NCI-H2081 treated with DMSO at 0.1 percent for 48 hours (cell line): ENCODE data around the gene TASP1.
"Not testable (repeated sequence)": the region's sequence is repeated elsewhere in the genome, so short reads cannot be mapped to it uniquely, and the experiment has no call there.

Source experiments
- DNase-seq: peaks from one replicate; lab custom pipeline; 2025; lab: John Stamatoyannopoulos, UW

TASP1 gene

DNA sequence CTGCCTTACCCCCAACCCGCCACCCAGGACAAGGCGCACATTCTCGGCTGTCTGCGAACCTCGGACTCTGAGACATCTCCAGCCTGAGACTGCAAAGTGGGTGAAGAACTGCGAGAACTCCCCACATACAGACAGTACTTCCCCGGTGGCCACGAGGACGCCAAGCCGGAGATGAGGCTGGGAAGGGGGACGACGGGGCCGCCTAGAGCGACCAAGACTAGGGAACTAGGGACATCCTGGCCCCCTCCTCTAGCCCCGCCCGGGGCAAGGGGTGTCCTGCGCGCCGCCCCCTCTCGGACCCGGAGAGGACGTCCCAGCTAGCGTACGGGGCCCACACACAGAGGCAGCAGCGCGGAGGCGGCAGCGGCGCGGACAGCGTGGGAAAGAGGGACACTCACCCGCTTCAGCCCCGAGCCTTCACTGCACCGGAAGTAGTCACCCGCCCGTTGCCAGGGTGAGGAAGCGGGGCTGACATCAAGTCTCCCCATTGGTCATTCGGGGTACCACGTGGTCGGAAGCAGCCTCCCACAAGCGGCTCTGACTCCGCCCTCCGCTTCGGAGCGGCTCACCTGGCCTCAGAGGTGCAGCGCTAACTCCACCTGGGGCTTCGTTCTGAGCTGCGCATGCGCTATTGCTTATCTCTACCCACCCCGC is at the start of gene TASP1:
Gene TASP1 (minus strand): TSS at position 437 of the 654 bp plus-strand sequence. CDS start 8,854 bp downstream, outside the sequence.
- DNase-seq: peak; percentile 93

DNA sequence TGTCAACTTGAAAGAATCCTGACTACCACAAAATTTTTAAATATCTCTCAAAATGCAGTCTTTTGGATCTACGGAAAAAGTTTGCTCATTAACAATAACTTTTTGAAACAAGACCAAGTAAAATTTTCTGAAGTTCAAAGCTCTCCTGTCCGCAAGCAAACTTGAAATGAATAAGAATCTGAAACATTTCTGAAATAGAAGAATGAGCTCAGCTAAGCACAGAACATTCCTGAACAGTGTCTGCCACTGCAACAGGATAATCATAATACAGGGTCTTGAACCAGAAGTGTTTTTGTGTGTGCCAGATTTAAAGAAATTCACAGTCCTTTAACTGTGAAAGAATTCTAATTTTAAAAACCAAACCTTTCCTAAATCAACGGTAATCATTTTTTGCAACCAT is 49.1 kb upstream of the TASP1 start:
- no peak for DNase-seq

- no peak for DNase-seq
Observed at GRCh38 chr20:13685623-13686022, 46.9 kb upstream of the TASP1 start.

- no peak for DNase-seq
Observed at GRCh38 chr20:13684566-13685222, 46.0 kb upstream of the TASP1 start.

DNA sequence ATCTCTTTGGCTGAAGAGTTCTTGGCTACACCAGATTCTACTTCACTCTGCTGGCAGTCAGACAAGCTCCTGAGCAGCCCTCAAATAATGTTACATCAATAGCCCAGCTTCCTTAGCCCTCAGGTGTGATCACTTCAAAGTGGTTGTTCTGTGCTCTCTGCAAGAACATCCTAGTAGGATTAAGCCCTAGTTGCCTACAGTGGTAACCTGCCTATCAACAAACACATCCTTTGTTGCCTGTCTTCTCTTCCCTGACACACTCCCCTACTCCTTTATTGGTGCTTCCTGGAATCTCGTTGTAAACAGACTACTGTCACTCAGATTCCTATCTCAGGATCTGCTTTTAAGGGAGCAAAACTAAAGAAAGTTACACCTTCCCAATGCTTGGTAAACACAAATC is 45.1 kb upstream of the TASP1 start:
- no peak for DNase-seq

GRCh38 chr20:13681248-13682125 is 42.8 kb upstream of the TASP1 start:
- DNase-seq: no peak

DNA sequence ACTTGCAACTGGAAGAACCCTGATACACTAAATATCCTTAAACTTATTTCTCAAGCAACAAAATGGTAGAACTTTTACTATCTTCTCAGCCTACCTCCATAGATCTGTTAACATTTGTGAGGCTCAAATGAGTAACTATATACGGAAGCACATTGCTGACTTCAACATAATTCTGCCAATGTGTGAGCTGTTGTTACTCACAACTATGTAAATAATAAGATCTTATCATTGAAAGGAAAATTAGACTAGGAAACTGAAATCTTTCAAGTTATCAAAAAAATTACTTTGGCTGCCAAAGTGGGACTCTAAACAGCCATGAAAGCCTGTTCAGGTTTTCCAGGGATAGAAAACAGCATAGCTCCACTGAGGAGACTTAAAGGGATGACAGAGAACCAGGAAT is 40.2 kb upstream of the TASP1 start:
- DNase-seq: no peak

DNA sequence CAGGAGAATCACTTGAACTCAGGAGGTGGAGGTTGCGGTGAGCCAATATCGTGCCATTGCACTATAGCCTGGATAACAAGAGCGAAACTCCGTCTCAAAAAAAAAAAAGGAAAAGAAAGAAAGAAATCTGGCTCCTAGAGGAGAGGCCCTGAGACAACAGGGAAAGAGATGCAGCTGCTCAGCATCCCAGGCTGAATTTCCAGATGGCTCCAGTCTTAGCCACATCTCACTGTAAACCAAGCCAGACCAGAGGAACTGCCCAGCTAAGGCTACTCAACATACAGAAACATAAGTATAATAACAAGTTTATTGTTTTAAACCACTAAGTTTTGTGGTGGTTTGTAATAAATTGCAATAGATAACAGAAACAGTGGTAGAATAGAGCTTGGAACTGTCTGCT is 38.5 kb upstream of the TASP1 start:
- no peak for DNase-seq

DNA sequence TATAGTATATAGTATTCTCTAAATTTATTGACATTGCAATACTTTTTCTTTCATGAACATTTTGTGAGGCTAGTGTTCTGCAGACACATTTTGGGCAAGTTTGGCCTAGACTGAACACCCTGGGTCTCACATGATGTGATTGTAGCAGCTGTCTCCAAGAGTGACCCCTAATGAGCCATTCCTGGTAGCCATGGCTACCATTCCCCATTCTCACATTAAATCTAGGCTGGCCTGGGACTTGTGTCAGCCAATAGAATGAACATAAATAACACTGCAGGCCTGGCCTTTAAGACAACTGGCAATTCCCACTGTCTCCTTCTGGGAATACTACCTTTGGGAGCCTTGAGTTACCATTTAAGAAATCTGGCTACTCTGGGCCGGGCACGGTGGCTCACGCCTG is 38.0 kb upstream of the TASP1 start:
- no peak for DNase-seq

DNA sequence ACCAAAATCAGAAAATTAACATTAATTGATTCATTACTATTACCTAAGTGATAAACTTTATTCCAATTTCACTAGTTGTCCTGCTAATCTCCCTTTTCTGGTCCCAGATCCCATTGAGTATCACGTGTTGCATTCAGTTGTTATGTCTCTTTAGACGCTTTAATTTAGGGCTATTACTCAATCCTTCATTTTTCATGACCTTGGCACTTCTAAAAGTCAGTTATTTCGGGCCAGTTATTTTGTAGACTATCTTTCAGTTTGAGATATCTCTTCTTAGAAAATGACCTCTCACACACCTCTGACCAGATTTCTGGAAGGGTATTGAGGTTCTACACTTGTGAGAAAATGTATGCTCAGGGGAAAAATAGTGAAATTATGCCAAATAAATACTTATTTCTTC is 34.0 kb upstream of the TASP1 start:
- DNase-seq: no peak

DNA sequence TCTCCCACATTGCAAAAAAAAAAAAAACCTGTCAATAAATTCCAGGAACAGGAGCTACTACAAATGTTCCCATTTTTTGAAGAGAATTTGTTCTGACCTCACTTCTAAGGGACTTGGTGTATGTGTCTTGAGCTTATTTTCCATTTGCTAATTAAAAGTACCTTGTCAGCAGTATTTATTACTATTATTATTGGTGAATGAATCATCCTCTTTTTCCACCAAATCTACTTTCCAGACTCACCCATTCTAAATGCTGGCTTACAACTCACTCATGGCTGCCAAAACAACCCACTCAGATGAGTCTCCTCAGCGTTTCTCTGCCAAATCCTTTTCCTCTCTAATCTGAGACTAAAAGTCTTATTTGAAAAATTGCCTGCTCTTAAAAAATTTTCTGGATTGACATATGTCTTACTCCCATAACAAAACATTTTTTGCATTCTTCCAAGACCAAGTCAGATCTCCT is 33.2 kb upstream of the TASP1 start:
- no peak for DNase-seq

DNA sequence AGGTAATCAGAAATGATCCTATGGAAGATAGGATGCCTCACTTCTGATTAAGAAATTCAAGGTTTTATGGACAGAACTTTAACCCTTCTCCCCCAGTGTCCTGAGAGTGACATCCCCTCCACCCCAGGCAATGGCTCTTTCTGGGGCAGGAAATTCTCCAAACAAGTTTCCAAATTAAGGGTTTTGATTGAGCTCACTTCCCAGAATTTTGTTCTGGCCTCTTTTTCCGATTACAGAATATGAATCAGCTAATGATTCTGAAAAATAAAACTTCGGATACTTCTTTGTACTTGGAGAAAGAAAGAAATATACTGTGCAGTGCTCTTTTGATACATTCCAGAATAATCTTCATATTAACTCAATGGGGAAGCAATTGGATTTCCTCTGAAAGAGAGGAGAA is 32.8 kb upstream of the TASP1 start:
- no peak for DNase-seq

GRCh38 chr20:13670160-13670559 is 31.4 kb upstream of the TASP1 start:
- no peak for DNase-seq

- DNase-seq: no peak
Observed at GRCh38 chr20:13665709-13666395, 27.1 kb upstream of the TASP1 start.

- DNase-seq: no peak
Observed at GRCh38 chr20:13661070-13661685, 22.4 kb upstream of the TASP1 start.

DNA sequence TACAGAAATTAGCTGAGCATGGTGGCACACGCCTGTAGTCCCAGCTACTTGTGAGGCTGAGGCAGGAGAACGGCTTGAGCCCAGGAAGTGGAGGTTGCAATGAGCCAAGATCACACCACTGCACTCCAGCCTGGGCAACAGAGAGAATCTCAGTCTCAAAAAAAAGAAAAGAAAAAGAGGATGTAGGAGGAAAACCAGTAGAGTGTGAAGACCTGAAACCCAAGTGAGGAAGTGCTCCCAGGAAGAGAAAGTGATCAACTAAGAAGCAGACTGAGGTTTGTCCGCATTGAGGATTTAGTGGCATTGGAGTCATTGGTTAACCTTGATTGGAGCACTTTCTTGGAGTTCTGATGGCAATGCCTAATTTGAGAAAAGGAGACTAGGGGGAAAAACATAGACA is 20.6 kb upstream of the TASP1 start:
- no peak for DNase-seq

- DNase-seq: not testable (repeated sequence)
Observed at GRCh38 chr20:13658060-13658459, 19.3 kb upstream of the TASP1 start.

GRCh38 chr20:13656721-13657368 is 18.1 kb upstream of the TASP1 start:
- no peak for DNase-seq

DNA sequence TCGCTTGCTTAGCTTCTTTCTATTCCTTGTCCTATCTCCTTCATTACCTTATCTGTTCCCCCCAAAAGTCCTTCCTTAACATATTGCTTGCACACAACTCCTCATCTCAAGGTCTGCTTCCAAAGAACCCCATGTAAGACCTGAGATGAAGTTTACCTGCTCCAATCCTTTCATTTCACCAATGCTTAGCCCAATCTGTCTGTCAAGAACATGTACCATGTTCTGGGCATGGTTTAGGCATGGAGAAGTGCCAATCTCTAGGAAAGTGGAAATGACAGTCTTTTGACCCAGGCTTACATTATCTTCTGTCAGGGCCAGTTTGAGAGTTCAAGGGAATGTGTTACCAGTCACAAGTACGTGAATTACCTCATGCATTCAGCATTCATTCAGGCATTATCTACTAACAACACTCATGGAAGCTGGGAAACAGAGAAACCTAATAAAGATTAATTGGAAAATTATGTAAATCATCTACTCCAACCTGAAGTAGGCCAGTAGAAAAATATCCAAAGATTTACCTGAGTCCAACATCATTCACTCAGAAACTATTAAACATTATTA is 15.8 kb upstream of the TASP1 start:
- no peak for DNase-seq

GRCh38 chr20:13650474-13650873 is 11.7 kb upstream of the TASP1 start:
- DNase-seq: no peak
